GM12878 (cell line): ENCODE results near the gene LRRC45. TPM values are rescaled to one million over a fixed set of nuclear protein-coding genes. Genes with fewer than 3 reads are reported as not detected.

Experiments
- ATAC-seq: fragments of 200-7000 bp; cut with Tn5 transposase; 3 replicates; pipeline ENCODE4 v1.9.1; 2020; ENCODE audit warnings: mild to moderate bottlenecking, moderate library complexity
- BruUV-seq: library from RNA; stranded (reverse); fragments of 400-500 nt; replicated peaks from 2 replicates; lab custom pipeline; 2021; lab: Mats Ljungman, UMichigan
- CTCF ChIA-PET: fragments of 300-600 bp; sonication (Branson Sonifier 250); formaldehyde crosslinking; extraction: SDS; loops from one replicate; lab custom pipeline; 2021; ENCODE audit warnings: inconsistent platforms; lab: Yijun Ruan, JAX
- POLR2A ChIA-PET: fragments of 350-600 bp; formaldehyde crosslinking; extraction: SDS; loops from one replicate; lab custom pipeline; 2021; ENCODE audit warnings: inconsistent platforms; lab: Charles Lee
- RAD21 ChIA-PET: fragments of 300-600 bp; sonication (Branson Sonifier 250); formaldehyde crosslinking; loops from one replicate; lab custom pipeline; 2023; ENCODE audit warnings: antibody characterized with exemption; ENCODE audit not compliant: unreplicated experiment; lab: Charles Lee
- SMC1A ChIA-PET: fragments of 300-600 bp; sonication (Branson Sonifier 250); formaldehyde crosslinking; loops from one replicate; lab custom pipeline; 2023; ENCODE audit not compliant: unreplicated experiment, uncharacterized antibody; lab: Charles Lee
- DNase-seq: peaks from one replicate; pipeline ENCODE4 v3.0.0-alpha.2; 2011; ENCODE audit warnings: low read depth, low spot score
- FAIRE-seq: peaks from 3 replicates; lab custom pipeline; 2011; peaks lifted over from hg19 to GRCh38; lab: Jason Lieb, UNC
- H2AFZ ChIP-seq: 2 replicates; pipeline ENCODE4 v1.6.0; 2011; ENCODE audit warnings: low read depth, low read length, control low read depth; ENCODE audit not compliant: control insufficient read depth
- H3K27ac ChIP-seq: 2 replicates; pipeline ENCODE4 v1.5.1; 2011; ENCODE audit warnings: control low read depth; ENCODE audit not compliant: control insufficient read depth, insufficient read depth
- H3K27me3 ChIP-seq, 2 experiments: replicated peaks in 1 of 2; 2 replicates each; pipeline versions ENCODE4 v1.6.0 to v1.6.1; 2011; ENCODE audit warnings: low read length in 1 of 2; ENCODE audit not compliant: control insufficient read depth in 2 of 2, insufficient read depth in 2 of 2
- H3K36me3 ChIP-seq, 2 experiments: 2 replicates each; pipeline ENCODE4 v1.5.1; 2011; ENCODE audit warnings: low read length in 1 of 2; ENCODE audit not compliant: control insufficient read depth in 2 of 2, insufficient read depth in 2 of 2
- H3K4me1 ChIP-seq: 2 replicates; pipeline ENCODE4 v1.6.1; 2011; ENCODE audit warnings: mild to moderate bottlenecking, low read length, moderate library complexity, mixed read lengths; ENCODE audit not compliant: control insufficient read depth, insufficient read depth
- H3K4me2 ChIP-seq: 2 replicates; pipeline ENCODE4 v1.6.0; 2011; ENCODE audit warnings: control low read depth; ENCODE audit not compliant: control insufficient read depth, insufficient read depth
- H3K4me3 ChIP-seq: fragments of 200-600 bp; sonication (generic); 2 replicates; pipeline ENCODE4 v1.5.1; 2016
- H3K79me2 ChIP-seq: 2 replicates; pipeline ENCODE4 v1.6.0; 2011; ENCODE audit warnings: low read length; ENCODE audit not compliant: control insufficient read depth, insufficient read depth
- H3K9ac ChIP-seq: 2 replicates; pipeline ENCODE4 v1.8.0; 2011; ENCODE audit warnings: low read length, control low read depth, mixed read lengths; ENCODE audit not compliant: control insufficient read depth, insufficient read depth
- H3K9me3 ChIP-seq: replicated peaks from 3 replicates; pipeline ENCODE4 v1.5.1; 2011; ENCODE audit warnings: mild to moderate bottlenecking, low read length; ENCODE audit not compliant: control insufficient read depth, insufficient read depth
- H4K20me1 ChIP-seq: 2 replicates; pipeline ENCODE4 v1.6.0; 2011; ENCODE audit not compliant: control insufficient read depth, insufficient read depth
- CBFB ChIP-seq: IDR thresholded peaks from 2 replicates; pipeline ENCODE4 v1.6.1; 2016; ENCODE audit warnings: antibody characterized with exemption, low read depth
- EGR1 ChIP-seq, 2 experiments: IDR thresholded peaks; 1 replicate in 1 of 2; 2 replicates in 1 of 2; pipeline ENCODE4 v1.6.1; 2011 to 2012; ENCODE audit warnings: low read depth in 2 of 2, low read length in 2 of 2, borderline replicate concordance in 1 of 2, mild to moderate bottlenecking in 1 of 2, moderate library complexity in 1 of 2
- GATAD2B ChIP-seq: fragments of 450-650 bp; conservative IDR thresholded peaks from 2 replicates; pipeline ENCODE4 v1.6.1; 2017; ENCODE audit warnings: low read depth, mild to moderate bottlenecking, moderate library complexity
- JUND ChIP-seq: IDR thresholded peaks from 2 replicates; pipeline ENCODE4 v1.6.1; 2012; ENCODE audit warnings: low read depth, mild to moderate bottlenecking, low read length, improper control_type of control experiment, moderate library complexity
- KLF5 ChIP-seq: fragments of 450-650 bp; IDR thresholded peaks from 2 replicates; pipeline ENCODE4 v1.6.1; 2014; ENCODE audit warnings: mild to moderate bottlenecking; ENCODE audit not compliant: partially characterized antibody
- MYC ChIP-seq: IDR thresholded peaks from 2 replicates; pipeline ENCODE4 v1.6.1; 2011; ENCODE audit warnings: mild to moderate bottlenecking, low read length, moderate library complexity, inconsistent platforms; ENCODE audit not compliant: insufficient read depth, insufficient replicate concordance, insufficient read length, severe bottlenecking
- NFYB ChIP-seq: IDR thresholded peaks from 2 replicates; pipeline ENCODE4 v1.6.1; 2011; ENCODE audit warnings: low read depth, mild to moderate bottlenecking, low read length, improper control_type of control experiment, moderate library complexity; ENCODE audit not compliant: insufficient read depth
- NR2C2 ChIP-seq: IDR thresholded peaks from 2 replicates; pipeline ENCODE4 v1.6.1; 2011; ENCODE audit warnings: borderline replicate concordance, low read depth; ENCODE audit not compliant: control insufficient read depth, insufficient read length
- PAX5 ChIP-seq: IDR thresholded peaks from 2 replicates; pipeline ENCODE4 v1.6.1; 2011; ENCODE audit warnings: low read depth, low read length, borderline replicate concordance
- POLR2AphosphoS5 ChIP-seq: IDR thresholded peaks from 2 replicates; pipeline ENCODE4 v1.6.1; 2011; ENCODE audit warnings: mild to moderate bottlenecking, low read length, inconsistent platforms
- SMARCA5 ChIP-seq: fragments of 450-650 bp; IDR thresholded peaks from 2 replicates; pipeline ENCODE4 v1.6.1; 2017; ENCODE audit warnings: mild to moderate bottlenecking
- ZBTB33 ChIP-seq: fragments of 450-650 bp; IDR thresholded peaks from 2 replicates; pipeline ENCODE4 v1.6.1; 2017; ENCODE audit warnings: mild to moderate bottlenecking
- ZBTB4 ChIP-seq: fragments of 450-650 bp; formaldehyde crosslinking; IDR thresholded peaks from 2 replicates; pipeline ENCODE4 v1.4.0; 2022; ENCODE audit warnings: mild to moderate bottlenecking, moderate library complexity
- ZNF207 ChIP-seq: fragments of 450-650 bp; IDR thresholded peaks from 2 replicates; pipeline ENCODE4 v1.6.1; 2014; ENCODE audit warnings: antibody characterized with exemption, mild to moderate bottlenecking, borderline replicate concordance
- WGBS: methylation state at CpG from one replicate; pipeline ENCODE4 v1.1.6; 2016; ENCODE audit warnings: low lambda C conversion rate; ENCODE audit not compliant: insufficient replicate concordance, insufficient coverage; ENCODE audit errors: missing lambda C conversion rate; 5-methylcytosine and 5-hydroxymethylcytosine counted together
- in situ Hi-C: fragments of 300-500 bp; cut with MboI; formaldehyde crosslinking; loops from 9 replicates; pipeline ENCODE4 v1.14.3; 2018; ENCODE audit warnings: mixed read lengths
- intact Hi-C: fragments of 100-400 bp; cut with micrococcal nuclease; formaldehyde crosslinking; loops from one replicate; pipeline ENCODE4 v1.14.2; 2022; ENCODE audit not compliant: unreplicated experiment
- polyA plus RNA-seq, 11 experiments: library from polyadenylated mRNA; depleted of rRNA in 4 of 11; unstranded in 6 of 11; stranded (reverse) in 5 of 11; fragments of >200 nt; fragmentation: Nextera tagmentation in 4 of 11; fragmentation: Illumina TruSeq in 1 of 11; extraction: Ambion mirVana in 4 of 11; extraction: Trizol in 1 of 11; gene quantifications; 1 replicate in 1 of 11; 2 replicates in 10 of 11; pipeline versions ENCODE4 v1.2.1 to v1.2.3, GENCODE V29; 2011 to 2016; ENCODE audit warnings: inconsistent platforms in 2 of 11, missing spikeins in 2 of 11, low read depth in 1 of 11
- total RNA-seq, 4 experiments: library from RNA; depleted of rRNA in 3 of 4; stranded (reverse); fragments of >200 nt in 3 of 4; fragmentation: Illumina TruSeq in 1 of 4; extraction: Trizol in 1 of 4; gene quantifications; 2 replicates each; pipeline versions ENCODE4 v1.2.1 to v1.2.3, GENCODE V29; 2013 to 2021

LRRC45 gene
- total and polyA plus RNA-seq, 10 of the 15 experiments (the other 5 are each of a cell fraction or from before 2014, with no cell fraction given), result 0.03 to 27.7 (median 10.4) TPM

GRCh38 chr17:82021107-82021899, 1.8 kb upstream of the LRRC45 start:
- ATAC-seq (peak; percentile 32), FAIRE-seq (peak; percentile 44), DNase-seq (no peak)
- ChIA-PET CTCF (interaction anchor here (0.7 to 5.0 kb wide), 23 partner anchors 9 to 287 kb away, joined by 3 to 89 read pairs (median 4); partner anchors contain the start of genes DCXR and NOTUM), RAD21 (interaction anchor here (0.5 to 4.4 kb wide), 10 partner anchors 9 to 509 kb away, joined by 3 to 68 read pairs (median 6); partner anchors contain the start of genes DCXR and NOTUM), POLR2A (interaction anchor here (0.6 to 2.6 kb wide), 3 partner anchors 16 to 306 kb away, joined by 3 to 13 read pairs (median 8); partner anchors contain the start of gene DCXR), SMC1A (interaction anchor here (0.6 to 1.8 kb wide), 7 partner anchors 54 to 399 kb away, joined by 3 to 9 read pairs (median 3); no protein-coding TSS in a partner anchor)
- intact Hi-C loops, result loop anchor here (1.0 to 5.0 kb wide), 2 partner anchors 62 to 159 kb away; partner anchors contain the start of gene P4HB
- in situ Hi-C loops, result no loop called here
- Histone ChIP-seq H3K36me3 (no peaks in the 10 kb centered on the region; a peak in 2 of 4 replicates), H3K27me3 (no peaks in the 10 kb centered on the region), H3K4me1 (peaks cover 14% of the 10 kb centered on the region), H3K4me2 (peak overlapping the region; percentile 95), H3K9ac (peak overlapping the region; percentile 85), H3K9me3 (no peaks in the 10 kb centered on the region), H3K27ac (peak overlapping the region; percentile 69), H2AFZ (no peak overlapping the region; the same call in 1 of the 2 replicates), H3K4me3 (peak overlapping the region; percentile 89), H4K20me1 (no peaks in the 10 kb centered on the region), H3K79me2 (peaks cover 26% of the 10 kb centered on the region)
- 7% methylated on average over 25 of the region's 25 CpGs for WGBS
- no TSS peak for BruUV-seq
- TF ChIP-seq ZNF207 (no peak), SMARCA5 (peak; percentile 52; the same call in 1 of the 2 replicates), JUND (no peak), GATAD2B (peak; percentile 56; the same call in 1 of the 2 replicates), MYC (no peak), PAX5 (0 out of 2 replicates have a peak, but pooled peaks have one; percentile 14), EGR1 (IDR thresholded peaks at IDR 0.05; ENCODE audit: borderline replicate concordance in 1 of 2, low read depth in 2 of 2, low read length in 2 of 2) (no peak), CBFB (no peak), NR2C2 (no peak), KLF5 (no peak), POLR2AphosphoS5 (no peak), NFYB (no peak), ZBTB4 (CRISPR knock-in tag) (no peak), ZBTB33 (no peak)
